ENCODE measurements around the gene NISCH.

The NISCH gene

GRCh38 chr3:52490939-52491526, 35.6 kb downstream of the NISCH start:
- DNase-seq (ENCODE audit: low spot score), result no peak

DNA sequence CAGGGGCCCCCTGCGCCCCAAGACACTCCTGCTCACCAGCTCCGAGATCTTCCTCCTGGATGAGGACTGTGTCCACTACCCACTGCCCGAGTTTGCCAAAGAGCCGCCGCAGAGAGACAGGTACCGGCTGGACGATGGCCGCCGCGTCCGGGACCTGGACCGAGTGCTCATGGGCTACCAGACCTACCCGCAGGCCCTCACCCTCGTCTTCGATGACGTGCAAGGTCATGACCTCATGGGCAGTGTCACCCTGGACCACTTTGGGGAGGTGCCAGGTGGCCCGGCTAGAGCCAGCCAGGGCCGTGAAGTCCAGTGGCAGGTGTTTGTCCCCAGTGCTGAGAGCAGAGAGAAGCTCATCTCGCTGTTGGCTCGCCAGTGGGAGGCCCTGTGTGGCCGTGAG, 36.7 kb downstream of the NISCH start:
- DNase-seq (ENCODE audit: low spot score), result no peak

- DNase-seq (ENCODE audit: low spot score), result no peak
These were observed 38.0 kb downstream of the NISCH start for GRCh38 chr3:52493232-52494017.

DNA sequence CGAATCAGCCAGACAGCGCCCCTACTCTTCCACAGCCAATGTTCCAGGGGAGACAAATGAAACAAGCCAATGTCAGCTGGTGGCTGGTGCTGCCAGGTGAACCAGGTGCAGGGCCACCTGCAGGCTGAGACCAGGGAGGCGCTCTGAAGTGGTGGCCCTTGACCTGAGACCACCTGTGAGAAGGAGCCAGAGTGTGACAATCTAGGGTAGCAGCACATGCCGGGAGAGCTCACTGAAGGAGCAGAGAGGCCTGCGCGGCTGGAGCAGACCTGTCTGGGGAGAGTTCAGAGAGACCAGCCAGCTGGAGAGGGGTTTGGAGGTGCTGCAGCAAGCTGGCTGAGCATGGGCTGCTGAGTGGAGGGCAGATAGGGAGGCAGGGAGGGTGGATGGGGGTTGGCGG, 39.0 kb downstream of the NISCH start:
- no peak for DNase-seq (ENCODE audit: low spot score)

- DNase-seq (ENCODE audit: low spot score), result no peak
These were observed 39.6 kb downstream of the NISCH start, which contains the start of gene STAB1 for GRCh38 chr3:52494886-52495495. STAB1 (plus strand) TSS chr3:52495338; CDS start chr3:52495414, 76 bp downstream.

DNA sequence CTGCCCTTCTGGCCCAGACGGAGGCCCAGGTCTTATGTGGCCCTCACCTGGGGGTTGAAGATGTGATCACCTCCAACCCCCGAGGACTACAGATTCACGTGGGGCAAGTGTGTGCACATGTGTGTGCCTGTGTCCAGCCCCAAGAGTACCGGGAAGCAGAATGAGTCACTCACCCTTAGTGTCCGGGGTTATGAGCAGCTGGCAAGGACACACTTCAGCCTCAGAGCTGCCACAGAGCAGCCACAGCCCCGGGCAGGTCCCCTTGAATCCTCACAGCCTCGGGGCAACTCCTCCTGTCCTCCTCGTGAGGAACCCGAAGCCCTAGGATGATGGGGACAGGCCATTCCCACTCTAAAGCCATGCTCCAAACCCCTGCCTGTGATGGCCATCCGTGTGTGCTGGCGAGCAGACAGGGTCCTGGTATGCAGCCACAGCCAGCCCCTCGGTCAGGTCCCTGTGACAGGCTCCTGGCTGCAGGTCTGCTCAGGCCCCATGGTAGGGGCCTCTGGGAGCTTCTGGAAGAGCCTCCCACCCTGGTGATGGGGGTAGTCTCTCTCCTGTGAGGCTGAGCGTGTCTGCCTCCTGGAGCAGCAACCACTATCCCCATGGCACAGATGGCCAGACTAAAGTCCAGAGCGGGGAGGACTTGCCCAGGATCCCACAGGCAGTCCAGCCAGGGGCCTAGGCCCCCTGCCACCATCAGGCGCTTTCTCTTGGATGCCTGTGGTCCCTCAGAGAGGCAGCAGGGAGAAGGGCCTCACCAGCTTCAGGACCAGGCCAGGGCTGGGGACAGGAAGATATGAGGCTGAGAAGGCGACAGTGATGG, 40.6 kb downstream of the NISCH start:
- DNase-seq (ENCODE audit: low spot score), result no peak

GRCh38 chr3:52498137-52499054, 43.0 kb downstream of the NISCH start:
- DNase-seq (ENCODE audit: low spot score), result no peak

DNA sequence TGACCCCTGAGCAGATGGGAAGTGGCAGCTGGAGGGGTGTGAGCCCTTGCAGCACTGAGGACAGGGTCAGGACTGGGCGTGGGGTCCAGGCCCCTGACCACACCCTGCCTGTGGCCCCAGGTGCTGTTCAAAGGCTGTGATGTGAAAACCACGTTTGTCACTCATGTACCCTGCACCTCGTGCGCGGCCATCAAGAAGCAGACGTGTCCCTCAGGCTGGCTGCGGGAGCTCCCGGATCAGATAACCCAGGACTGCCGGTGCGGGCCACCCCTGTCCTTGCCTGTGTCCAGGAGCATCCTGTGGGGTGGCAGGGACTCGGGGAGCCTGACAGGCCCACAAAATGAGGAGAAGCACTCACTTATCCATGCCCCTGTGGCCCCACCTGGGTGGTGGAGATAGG, 45.6 kb downstream of the NISCH start:
- DNase-seq (ENCODE audit: low spot score), result no peak

- no peak for DNase-seq (ENCODE audit: low spot score)
These were observed 46.6 kb downstream of the NISCH start for GRCh38 chr3:52502001-52502400.

DNA sequence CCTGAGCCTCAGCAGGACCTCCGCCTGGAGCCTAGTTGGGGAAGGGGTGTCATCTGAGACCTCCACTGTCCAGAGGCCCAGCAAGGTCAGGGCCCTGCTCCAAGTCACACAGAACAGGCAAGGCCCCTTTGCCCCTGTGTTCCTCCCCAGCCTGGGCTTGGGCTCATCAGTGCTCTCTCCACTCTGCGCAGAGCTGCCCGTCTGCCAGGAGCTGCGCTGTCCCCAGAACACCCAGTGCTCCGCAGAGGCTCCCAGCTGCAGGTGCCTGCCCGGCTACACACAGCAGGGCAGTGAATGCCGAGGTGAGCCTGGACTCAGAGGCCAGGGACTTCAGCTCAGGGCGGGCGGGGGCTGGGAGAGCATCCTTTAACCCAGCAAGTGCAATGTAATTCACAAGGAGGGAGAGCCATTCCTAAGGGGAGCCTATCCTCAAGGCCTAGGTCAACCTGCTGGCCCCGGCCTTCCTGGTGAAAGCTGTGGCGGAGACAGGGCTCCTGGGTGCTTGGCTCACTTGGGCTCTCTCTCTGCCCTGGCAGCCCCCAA, 47.5 kb downstream of the NISCH start:
- no peak for DNase-seq (ENCODE audit: low spot score)

- no peak for DNase-seq (ENCODE audit: low spot score)
These were observed 48.5 kb downstream of the NISCH start for GRCh38 chr3:52503788-52504424.

DNA sequence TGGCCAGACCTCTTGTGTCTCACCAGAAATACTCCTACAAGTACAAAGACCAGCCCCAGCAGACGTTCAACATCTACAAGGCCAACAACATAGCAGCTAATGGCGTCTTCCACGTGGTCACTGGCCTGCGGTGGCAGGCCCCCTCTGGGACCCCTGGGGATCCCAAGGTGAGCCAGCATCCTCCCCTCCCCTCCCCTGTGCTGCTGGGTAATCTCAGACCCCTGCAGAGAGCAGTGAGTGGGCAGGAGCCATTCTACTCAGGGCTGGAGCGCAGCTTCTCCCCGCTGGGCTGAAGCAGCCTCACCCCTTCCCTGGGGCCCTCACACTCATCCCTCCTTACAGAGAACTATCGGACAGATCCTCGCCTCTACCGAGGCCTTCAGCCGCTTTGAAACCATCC, 49.6 kb downstream of the NISCH start:
- DNase-seq (ENCODE audit: low spot score), result no peak

DNA sequence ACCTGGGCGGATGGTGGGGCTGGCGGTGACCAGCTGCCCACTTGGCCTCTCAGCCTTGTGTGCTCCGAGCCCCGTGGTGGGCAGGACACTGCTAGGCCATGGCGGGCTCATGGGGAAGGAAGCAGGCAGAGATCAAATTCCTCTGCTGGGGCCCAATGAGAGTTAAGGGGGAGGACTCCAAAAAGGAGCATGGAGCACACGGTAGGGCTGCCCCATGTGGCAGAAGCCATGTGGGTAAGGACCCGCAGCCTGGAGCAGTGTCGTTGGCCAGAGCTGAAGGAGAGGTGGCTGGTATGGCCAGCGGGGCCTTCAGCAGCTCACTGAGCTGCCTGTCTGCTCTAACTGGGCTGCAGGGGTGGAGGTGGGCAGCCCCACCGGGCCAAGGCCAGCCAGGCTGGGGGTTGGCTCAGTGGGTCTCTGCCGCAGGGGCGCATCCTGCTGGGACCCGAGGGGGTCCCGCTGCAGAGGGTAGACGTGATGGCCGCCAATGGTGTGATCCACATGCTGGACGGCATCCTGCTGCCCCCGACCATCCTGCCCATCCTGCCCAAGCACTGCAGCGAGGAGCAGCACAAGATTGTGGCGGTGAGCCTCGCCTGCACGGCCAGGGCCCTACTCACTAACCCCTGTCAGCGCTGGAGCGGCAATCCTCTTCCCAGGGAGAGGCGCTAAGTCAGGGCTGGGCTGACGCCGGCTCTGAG, 51.0 kb downstream of the NISCH start:
- no peak for DNase-seq (ENCODE audit: low spot score)

DNA sequence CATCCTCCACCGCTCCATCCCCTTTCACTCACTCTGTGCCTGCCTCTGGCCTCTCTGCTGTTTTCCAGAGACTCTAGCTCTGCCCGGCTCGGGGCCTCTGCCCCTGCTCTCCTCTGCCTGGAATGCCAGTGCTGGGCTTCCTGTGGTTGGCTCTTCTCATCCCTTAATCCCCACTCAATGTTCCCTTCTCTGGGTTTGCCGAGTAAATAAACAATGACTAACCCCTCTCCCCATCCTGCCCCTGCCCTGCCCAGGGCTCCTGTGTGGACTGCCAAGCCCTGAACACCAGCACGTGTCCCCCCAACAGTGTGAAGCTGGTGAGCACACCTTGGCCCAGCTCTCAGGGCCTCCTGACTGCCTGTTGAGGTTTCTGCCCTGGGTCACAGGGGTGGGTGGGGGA, 52.0 kb downstream of the NISCH start:
- DNase-seq (ENCODE audit: low spot score), result no peak

- no peak for DNase-seq (ENCODE audit: low spot score)
These were observed 54.4 kb downstream of the NISCH start for GRCh38 chr3:52509753-52510328.

DNA sequence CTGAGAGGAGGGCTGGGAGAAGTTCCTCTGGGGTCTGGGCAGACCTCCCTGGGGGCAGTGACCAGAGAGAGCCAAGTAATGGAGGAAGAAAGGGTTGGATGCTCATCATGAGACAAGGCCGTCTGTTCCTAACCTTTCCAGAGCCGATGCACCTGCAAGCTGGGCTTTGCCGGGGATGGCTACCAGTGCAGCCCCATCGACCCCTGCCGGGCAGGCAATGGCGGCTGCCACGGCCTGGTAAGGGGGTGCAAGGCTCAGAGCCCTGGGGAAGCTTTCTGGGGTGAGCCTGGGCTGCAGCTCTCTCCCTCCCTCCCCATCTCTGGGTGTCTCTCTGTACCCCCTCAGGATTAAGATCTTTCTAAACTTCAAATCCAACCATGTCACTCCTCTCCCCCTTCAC, 56.1 kb downstream of the NISCH start:
- DNase-seq (ENCODE audit: low spot score), result no peak

- no peak for DNase-seq (ENCODE audit: low spot score)
These were observed 56.7 kb downstream of the NISCH start for GRCh38 chr3:52512105-52512504.

DNA sequence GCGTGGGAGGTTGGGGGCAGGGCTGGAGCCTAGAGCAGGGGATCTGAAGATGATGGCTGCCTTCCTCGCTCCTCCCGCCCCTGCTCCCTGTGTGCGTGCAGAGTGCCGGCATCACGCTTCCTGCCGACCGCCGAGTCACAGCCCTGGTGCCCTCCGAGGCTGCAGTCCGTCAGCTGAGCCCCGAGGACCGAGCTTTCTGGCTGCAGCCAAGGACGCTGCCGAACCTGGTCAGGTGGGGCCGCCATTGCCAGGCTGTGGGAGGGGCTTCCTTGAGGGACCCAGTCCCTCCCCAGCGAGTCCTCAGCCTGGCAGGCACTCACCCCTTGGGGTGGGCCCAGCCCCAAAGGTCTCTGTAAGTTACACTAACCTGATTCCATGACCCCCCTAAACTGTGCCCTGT, 57.3 kb downstream of the NISCH start:
- no peak for DNase-seq (ENCODE audit: low spot score)

- DNase-seq (ENCODE audit: low spot score), result no peak
These were observed 57.9 kb downstream of the NISCH start for GRCh38 chr3:52513281-52513680.

GRCh38 chr3:52514576-52514975, 59.2 kb downstream of the NISCH start:
- DNase-seq (ENCODE audit: low spot score), result no peak
